ENCODE data around the gene BACH2.

BACH2 gene

DNA sequence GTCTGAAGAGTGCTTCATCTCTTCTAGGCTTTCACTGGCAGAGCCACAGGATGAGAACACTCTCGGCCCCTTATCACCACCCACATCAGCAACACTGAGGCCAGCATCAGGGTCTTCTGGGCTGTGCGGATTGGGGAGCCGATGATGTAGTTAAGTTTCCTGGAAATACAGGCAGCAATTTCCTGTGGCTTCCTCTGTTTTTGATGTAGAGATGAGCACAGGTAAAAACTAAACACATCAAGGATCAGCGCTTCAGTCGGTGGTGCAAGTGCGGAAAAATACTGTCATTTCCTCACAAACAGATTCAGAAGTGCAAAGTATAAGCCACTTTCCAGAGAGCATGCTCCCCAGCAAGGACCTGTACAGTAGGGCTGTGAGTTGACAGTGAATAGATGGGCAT, 62.6 kb downstream of the BACH2 start:
- in situ Hi-C loops (cut with HindIII; ENCODE audit: low pct_unique_long_range_greater_than_20kb, low sequenced_read_pairs): no loop called here
- no peak for DNase-seq (ENCODE audit: low read depth in 1 of 2, low spot score in 1 of 2)
- TF ChIP-seq JUND (IDR thresholded peaks at IDR 0.05; ENCODE audit: low read depth): no peak

GRCh38 chr6:90233213-90233612, 63.4 kb downstream of the BACH2 start:
- no peak for TF ChIP-seq JUND (IDR thresholded peaks at IDR 0.05; ENCODE audit: low read depth)
- no peak for DNase-seq (ENCODE audit: low read depth in 1 of 2, low spot score in 1 of 2)
- in situ Hi-C loops (cut with HindIII; ENCODE audit: low pct_unique_long_range_greater_than_20kb, low sequenced_read_pairs): no loop called here

- no peak for DNase-seq (ENCODE audit: low read depth in 1 of 2, low spot score in 1 of 2)
- no peak for TF ChIP-seq JUND (IDR thresholded peaks at IDR 0.05; ENCODE audit: low read depth)
- in situ Hi-C loops (cut with HindIII; ENCODE audit: low pct_unique_long_range_greater_than_20kb, low sequenced_read_pairs): no loop called here
These were observed 64.8 kb downstream of the BACH2 start for GRCh38 chr6:90231798-90232197.

- DNase-seq (ENCODE audit: low read depth in 1 of 2, low spot score in 1 of 2): no peak
- in situ Hi-C loops (cut with HindIII; ENCODE audit: low pct_unique_long_range_greater_than_20kb, low sequenced_read_pairs): no loop called here
- TF ChIP-seq JUND (IDR thresholded peaks at IDR 0.05; ENCODE audit: low read depth): no peak
These were observed 65.3 kb downstream of the BACH2 start for GRCh38 chr6:90231308-90231707.

GRCh38 chr6:90230548-90231215, 66.0 kb downstream of the BACH2 start:
- in situ Hi-C loops (cut with HindIII; ENCODE audit: low pct_unique_long_range_greater_than_20kb, low sequenced_read_pairs): no loop called here
- no peak for DNase-seq (ENCODE audit: low read depth in 1 of 2, low spot score in 1 of 2)

GRCh38 chr6:90229331-90230010, 67.2 kb downstream of the BACH2 start:
- TF ChIP-seq JUND (IDR thresholded peaks at IDR 0.05; ENCODE audit: low read depth): no peak
- in situ Hi-C loops (cut with HindIII; ENCODE audit: low pct_unique_long_range_greater_than_20kb, low sequenced_read_pairs): no loop called here
- DNase-seq (ENCODE audit: low read depth in 1 of 2, low spot score in 1 of 2): no peak

More at GRCh38 chr6:90230548-90231215, 66.0 kb downstream of the BACH2 start:
- TF ChIP-seq JUND (IDR thresholded peaks at IDR 0.05; ENCODE audit: low read depth): no peak

- TF ChIP-seq JUND (IDR thresholded peaks at IDR 0.05; ENCODE audit: low read depth): no peak
- no peak for DNase-seq (ENCODE audit: low read depth in 1 of 2, low spot score in 1 of 2)
- in situ Hi-C loops (cut with HindIII; ENCODE audit: low pct_unique_long_range_greater_than_20kb, low sequenced_read_pairs): no loop called here
These were observed 69.0 kb downstream of the BACH2 start for GRCh38 chr6:90227673-90228072.

DNA sequence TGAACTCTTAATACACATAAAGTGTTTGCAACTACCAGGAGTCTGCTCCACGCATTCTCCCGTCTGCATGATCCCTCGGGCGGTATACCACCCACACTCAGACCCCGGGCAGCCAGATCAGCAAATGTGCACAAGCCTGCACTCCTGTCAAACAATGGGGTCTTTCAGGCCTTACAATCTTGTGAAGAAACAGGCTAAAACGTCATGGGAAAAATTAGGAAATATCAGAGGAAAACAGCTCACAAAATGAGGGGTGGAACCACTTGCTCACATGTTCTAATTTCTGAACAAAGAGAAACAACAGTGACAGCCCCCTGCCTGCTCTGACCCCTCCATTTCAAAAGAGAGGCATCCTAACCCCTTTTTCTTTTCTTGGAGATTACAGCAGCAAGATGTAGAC, 69.4 kb downstream of the BACH2 start:
- in situ Hi-C loops (cut with HindIII; ENCODE audit: low pct_unique_long_range_greater_than_20kb, low sequenced_read_pairs): no loop called here
- no peak for TF ChIP-seq JUND (IDR thresholded peaks at IDR 0.05; ENCODE audit: low read depth)
- DNase-seq (ENCODE audit: low read depth in 1 of 2, low spot score in 1 of 2): no peak

DNA sequence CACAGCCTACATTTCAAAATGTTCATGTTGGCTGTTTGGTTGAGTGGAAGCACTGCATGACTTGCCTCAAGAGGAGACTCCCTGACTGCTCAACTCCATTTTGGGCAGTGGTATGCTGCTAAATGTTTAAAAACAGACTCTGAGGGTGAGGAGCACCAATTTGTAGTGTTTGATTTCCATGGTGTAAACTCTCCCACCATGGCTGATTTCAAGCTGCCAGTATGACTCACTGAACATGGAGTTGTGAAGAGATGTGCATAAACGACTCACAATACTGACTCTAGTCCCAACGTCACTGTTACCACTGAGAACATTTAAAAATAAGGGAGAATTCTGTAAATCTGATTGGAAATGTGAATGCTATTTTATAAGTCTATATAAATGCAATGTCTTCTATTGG, 70.4 kb downstream of the BACH2 start:
- no peak for DNase-seq (ENCODE audit: low read depth in 1 of 2, low spot score in 1 of 2)
- in situ Hi-C loops (cut with HindIII; ENCODE audit: low pct_unique_long_range_greater_than_20kb, low sequenced_read_pairs): no loop called here
- TF ChIP-seq JUND (IDR thresholded peaks at IDR 0.05; ENCODE audit: low read depth): no peak

- no peak for DNase-seq (ENCODE audit: low read depth in 1 of 2, low spot score in 1 of 2)
- no peak for TF ChIP-seq JUND (IDR thresholded peaks at IDR 0.05; ENCODE audit: low read depth)
- in situ Hi-C loops (cut with HindIII; ENCODE audit: low pct_unique_long_range_greater_than_20kb, low sequenced_read_pairs): no loop called here
These were observed 72.4 kb downstream of the BACH2 start for GRCh38 chr6:90224196-90224595.

DNA sequence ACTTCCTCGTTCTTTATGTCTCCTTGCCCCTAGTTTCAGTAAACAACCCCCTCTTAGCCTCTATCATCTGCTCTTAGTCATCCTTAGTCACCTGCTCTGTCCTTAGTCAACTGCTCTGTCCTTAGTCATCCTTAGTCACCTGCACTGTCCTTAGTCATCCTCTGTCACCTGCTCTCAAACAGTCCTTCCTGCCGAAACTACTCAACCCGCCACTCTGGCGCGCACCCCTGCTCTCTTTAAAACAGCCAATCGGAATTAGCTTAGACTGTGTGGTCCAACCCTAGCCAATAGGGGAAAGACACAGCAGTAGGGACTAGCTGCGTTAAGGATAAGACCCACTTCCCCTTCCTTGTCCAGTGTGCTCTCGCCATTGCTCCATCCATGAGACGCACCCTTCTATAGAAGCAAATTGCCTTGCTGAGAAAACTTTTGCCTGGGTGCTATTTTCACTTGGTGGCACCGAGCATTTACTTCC, 73.9 kb downstream of the BACH2 start:
- in situ Hi-C loops (cut with HindIII; ENCODE audit: low pct_unique_long_range_greater_than_20kb, low sequenced_read_pairs): no loop called here
- no peak for DNase-seq (ENCODE audit: low read depth in 1 of 2, low spot score in 1 of 2)
- no peak for TF ChIP-seq JUND (IDR thresholded peaks at IDR 0.05; ENCODE audit: low read depth)

DNA sequence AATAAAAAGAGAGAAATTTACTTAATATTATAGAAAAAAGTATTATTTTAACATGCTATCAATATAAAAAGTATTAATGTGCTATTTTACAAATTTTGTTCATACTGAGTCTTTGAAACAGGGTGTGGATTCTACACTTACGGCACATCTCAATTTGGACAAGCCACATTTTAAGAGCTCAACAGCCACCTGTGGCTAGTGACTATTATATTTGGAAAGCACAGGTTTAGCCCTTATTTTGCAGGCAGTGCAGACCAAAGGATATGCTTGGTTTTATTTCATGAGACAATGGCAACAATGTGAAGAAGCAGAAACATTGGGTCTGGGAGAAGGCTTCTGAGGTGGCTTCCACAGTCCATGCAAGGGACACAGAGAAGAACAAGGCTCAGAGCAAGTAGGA, 74.6 kb downstream of the BACH2 start:
- TF ChIP-seq JUND (IDR thresholded peaks at IDR 0.05; ENCODE audit: low read depth): no peak
- in situ Hi-C loops (cut with HindIII; ENCODE audit: low pct_unique_long_range_greater_than_20kb, low sequenced_read_pairs): no loop called here
- no peak for DNase-seq (ENCODE audit: low read depth in 1 of 2, low spot score in 1 of 2)

- in situ Hi-C loops (cut with HindIII; ENCODE audit: low pct_unique_long_range_greater_than_20kb, low sequenced_read_pairs): no loop called here
- peak in 1 of 2 experiments; percentile 22 for DNase-seq (ENCODE audit: low read depth in 1 of 2, low spot score in 1 of 2)
- TF ChIP-seq JUND (IDR thresholded peaks at IDR 0.05; ENCODE audit: low read depth): no peak
These were observed 75.2 kb downstream of the BACH2 start for GRCh38 chr6:90221403-90221802.

Measured in T47D (cell line).